Thyroid gland (tissue), 4 donors: Measurements from ENCODE around the gene LIMS1. TPM values are rescaled to one million over a fixed set of nuclear protein-coding genes. Genes with fewer than 3 reads are reported as not detected.

Experiments
- DNase-seq, 2 donors: peaks; one replicate each; pipeline ENCODE4 v3.0.0-alpha.2; 2019
- H3K27ac ChIP-seq, 3 donors: fragments of 200-600 bp; sonication (generic); 1 replicate in 2 of 3; 2 replicates in 1 of 3; pipeline ENCODE4 v1.5.1; 2016 to 2019; ENCODE audit warnings: mild to moderate bottlenecking in 1 of 3, moderate library complexity in 1 of 3
- H3K27me3 ChIP-seq: fragments of 200-600 bp; sonication (generic); one replicate; pipeline ENCODE4 v1.5.1; 2019
- H3K36me3 ChIP-seq, 2 donors: fragments of 200-600 bp; sonication (generic); one replicate each; pipeline ENCODE4 v1.5.1; 2016 to 2019
- H3K4me1 ChIP-seq, 2 donors: fragments of 200-600 bp; sonication (generic); one replicate each; pipeline ENCODE4 v1.5.1; 2017 to 2019
- H3K4me3 ChIP-seq, 3 donors: fragments of 200-600 bp; sonication (generic); replicated peaks in 1 of 3; 1 replicate in 2 of 3; 2 replicates in 1 of 3; pipeline ENCODE4 v1.5.1; 2016; ENCODE audit warnings: mild to moderate bottlenecking in 1 of 3
- H3K9me3 ChIP-seq: fragments of 200-600 bp; sonication (generic); one replicate; pipeline ENCODE4 v1.5.1; 2017
- CTCF ChIP-seq, 6 experiments: fragments of 200-600 bp in 3 of 6; fragments of 450-650 bp in 3 of 6; sonication (generic) in 3 of 6; IDR thresholded peaks; one replicate each; pipeline ENCODE4 v1.5.1; 2016 to 2019; ENCODE audit warnings: antibody characterized with exemption in 6 of 6, mild to moderate bottlenecking in 2 of 6, inconsistent platforms in 1 of 6, moderate library complexity in 1 of 6
- POLR2A ChIP-seq, 2 donors: fragments of 450-650 bp; IDR thresholded peaks; one replicate each; pipeline ENCODE4 v1.6.1; 2017; ENCODE audit warnings: antibody characterized with exemption in 2 of 2, mild to moderate bottlenecking in 2 of 2, moderate library complexity in 1 of 2
- WGBS, 2 donors: methylation state at CpG; one replicate each; pipeline ENCODE4 v1.1.5; 2017; 5-methylcytosine and 5-hydroxymethylcytosine counted together
- intact Hi-C: fragments of 100-400 bp; cut with DNase I; formaldehyde crosslinking; loops from one replicate; pipeline ENCODE4 v1.15.1; 2023
- total RNA-seq, 4 donors: library from RNA; depleted of rRNA; stranded (reverse); fragments of >200 nt; gene quantifications; one replicate each; pipeline ENCODE4 v1.2.3, GENCODE V29; 2016

The LIMS1 gene
- total RNA-seq, 4 donors from 2014 or later: 73.1 to 117 (median 92.5) TPM

DNA sequence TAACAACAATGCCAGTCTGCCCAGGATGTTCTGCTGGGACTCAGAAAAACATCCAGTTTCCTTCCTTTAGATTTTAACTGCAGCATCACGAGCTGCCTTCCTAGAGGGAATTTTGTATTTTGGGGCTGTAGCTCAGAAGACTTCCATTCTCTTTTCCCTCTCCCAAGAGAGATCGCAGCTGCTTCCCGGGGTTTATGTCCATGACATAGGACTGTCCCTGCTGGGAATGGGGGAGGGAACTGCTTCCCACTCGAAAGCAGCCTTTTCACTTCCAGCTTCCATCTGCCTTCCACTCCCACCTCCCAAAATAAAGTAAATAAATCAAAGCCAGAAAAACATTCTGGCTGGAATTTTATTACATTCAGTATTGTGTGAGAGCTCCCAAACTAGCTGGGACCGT lies 52.4 kb downstream of the LIMS1 start:
- intact Hi-C loops: loop anchor here (10.0 kb wide), 1 partner anchor 142 kb away; the partner anchor contains the start of gene GCC2
- TF ChIP-seq CTCF (IDR thresholded peaks at IDR 0.05) (no peak), POLR2A (IDR thresholded peaks at IDR 0.05) (no peak)
- H3K36me3 ChIP-seq: no peaks in the 10 kb centered on the region
- no peaks in the 10 kb centered on the region for H3K9me3 ChIP-seq
- no peak overlapping the region for H3K4me3 ChIP-seq
- 67 to 72% methylated on average over 5 of the region's 5 CpGs for WGBS, 2 donors
- H3K27me3 ChIP-seq: no peaks in the 10 kb centered on the region
- H3K27ac ChIP-seq: peak overlapping the region in 2 of 3 donors; percentile 1 to 21
- peaks cover 4 to 7% of the 10 kb centered on the region in 2 donors for H3K4me1 ChIP-seq
- no peak for DNase-seq

DNA sequence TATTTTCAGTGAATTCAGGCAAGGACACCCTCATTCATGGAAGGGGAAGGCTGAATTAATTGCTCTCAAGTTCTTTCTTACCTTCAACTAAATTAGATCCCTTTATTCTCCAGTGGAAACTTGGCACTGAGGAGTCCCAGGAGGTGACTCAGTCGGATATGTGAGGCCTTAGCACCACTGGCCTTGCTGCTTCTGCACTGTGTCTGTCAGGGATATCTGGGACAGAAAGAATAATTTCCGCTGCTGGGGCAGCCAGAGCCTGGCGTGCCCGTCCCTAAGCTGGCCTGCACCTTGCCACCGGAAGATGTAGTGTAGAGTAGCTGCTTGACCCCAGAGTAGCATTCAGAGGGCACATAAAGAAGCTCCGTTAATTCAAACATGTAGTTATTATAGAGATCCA lies 53.4 kb downstream of the LIMS1 start:
- H3K27me3 ChIP-seq: no peaks in the 10 kb centered on the region
- H3K4me3 ChIP-seq: no peak overlapping the region
- peaks cover 4 to 7% of the 10 kb centered on the region in 2 donors for H3K4me1 ChIP-seq
- 74% methylated on average over 6 of the region's 6 CpGs for WGBS, 2 donors
- no peaks in the 10 kb centered on the region for H3K9me3 ChIP-seq
- intact Hi-C loops: loop anchor here (10.0 kb wide), 1 partner anchor 143 kb away; the partner anchor contains the start of gene GCC2
- no peaks in the 10 kb centered on the region for H3K36me3 ChIP-seq
- DNase-seq: no peak
- H3K27ac ChIP-seq: no peak overlapping the region
- TF ChIP-seq POLR2A (IDR thresholded peaks at IDR 0.05): no peak

GRCh38 chr2:108588070-108588668 lies 53.9 kb downstream of the LIMS1 start:
- intact Hi-C loops: loop anchor here (10.0 kb wide), 1 partner anchor 143 kb away; the partner anchor contains the start of gene GCC2
- H3K4me1 ChIP-seq: peaks cover 4 to 12% of the 10 kb centered on the region in 2 donors
- WGBS, 2 donors: 68 to 72% methylated on average over 3 of the region's 3 CpGs
- H3K36me3 ChIP-seq: no peaks in the 10 kb centered on the region
- H3K27me3 ChIP-seq: no peaks in the 10 kb centered on the region
- H3K27ac ChIP-seq: peak overlapping the region in 2 of 3 donors; percentile 14 to 36
- TF ChIP-seq CTCF (IDR thresholded peaks at IDR 0.05): no peak
- no peak for TF ChIP-seq POLR2A (IDR thresholded peaks at IDR 0.05)
- DNase-seq: no peak
- no peak overlapping the region for H3K4me3 ChIP-seq
- no peaks in the 10 kb centered on the region for H3K9me3 ChIP-seq

DNA sequence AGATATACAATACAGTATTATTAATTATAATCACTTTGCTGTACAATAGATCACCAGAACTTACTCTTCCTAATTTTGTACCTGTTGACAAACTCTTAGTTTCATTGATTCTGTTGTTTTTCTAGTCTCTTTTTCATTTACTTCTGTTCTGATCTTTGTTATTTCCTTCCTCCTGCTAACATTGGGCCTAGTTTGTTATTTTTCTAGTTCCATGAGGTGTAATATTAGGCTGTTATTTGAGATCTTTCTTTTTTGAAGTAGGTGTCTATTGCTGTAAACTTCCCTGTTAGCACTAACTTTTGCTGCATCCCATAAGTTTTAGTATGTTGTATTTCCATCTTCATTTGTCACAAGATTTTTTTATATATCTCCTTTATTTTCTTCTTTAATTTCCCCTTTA lies 55.1 kb downstream of the LIMS1 start:
- Histone ChIP-seq H3K9me3 (no peaks in the 10 kb centered on the region), H3K27ac (no peak overlapping the region), H3K4me1 (peaks cover 15 to 24% of the 10 kb centered on the region in 2 donors), H3K27me3 (no peaks in the 10 kb centered on the region), H3K4me3 (no peak overlapping the region), H3K36me3 (no peaks in the 10 kb centered on the region)
- TF ChIP-seq POLR2A (IDR thresholded peaks at IDR 0.05): no peak
- no peak for TF ChIP-seq CTCF (IDR thresholded peaks at IDR 0.05)
- DNase-seq: no peak
- intact Hi-C loops: loop anchor here (10.0 kb wide), 1 partner anchor 145 kb away; the partner anchor contains the start of gene GCC2

DNA sequence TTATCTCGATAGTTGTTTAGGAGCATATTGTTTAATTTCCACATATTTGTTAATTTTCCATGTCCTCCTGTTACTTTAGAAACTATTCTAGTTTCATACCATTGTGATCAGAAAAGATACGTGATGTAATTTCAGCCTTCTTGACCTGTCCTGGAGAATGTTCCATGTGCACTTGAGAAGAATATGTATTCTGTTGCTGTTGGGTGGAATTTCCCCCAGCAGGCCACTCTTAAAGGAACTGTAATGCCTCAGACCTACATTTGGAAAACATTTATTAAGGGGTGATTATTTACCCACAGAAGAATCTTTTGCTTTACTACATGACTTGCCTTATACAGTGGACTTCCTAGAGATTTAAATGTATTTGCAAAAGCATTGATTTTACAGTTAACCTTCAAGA lies 55.5 kb downstream of the LIMS1 start:
- Histone ChIP-seq H3K27ac (no peak overlapping the region), H3K4me3 (no peak overlapping the region), H3K9me3 (no peaks in the 10 kb centered on the region), H3K36me3 (no peaks in the 10 kb centered on the region), H3K27me3 (no peaks in the 10 kb centered on the region), H3K4me1 (peaks cover 15 to 28% of the 10 kb centered on the region in 2 donors)
- TF ChIP-seq POLR2A (IDR thresholded peaks at IDR 0.05): no peak
- no peak for TF ChIP-seq CTCF (IDR thresholded peaks at IDR 0.05)
- no peak for DNase-seq
- 82 to 90% methylated on average over 2 of the region's 2 CpGs for WGBS, 2 donors
- intact Hi-C loops: loop anchor here (10.0 kb wide), 1 partner anchor 145 kb away; the partner anchor contains the start of gene GCC2
